Pancreas (tissue), 10 donors: Measurements from ENCODE around the gene HOXA1. TPM values are rescaled to one million over a fixed set of nuclear protein-coding genes. Genes with fewer than 3 reads are reported as not detected.

Source experiments
- ATAC-seq, 4 donors: fragments of 200-7000 bp; cut with Tn5 transposase; one replicate each; pipeline versions ENCODE4 v1.8.0 to v1.9.1; 2020; ENCODE audit warnings: mild to moderate bottlenecking in 4 of 4, moderate library complexity in 4 of 4
- DNase-seq, 6 donors: peaks; one replicate each; pipeline ENCODE4 v3.0.0-alpha.2; 2020
- FAIRE-seq: peaks from 2 replicates; lab custom pipeline; 2012; peaks lifted over from hg19 to GRCh38; lab: Jason Lieb, UNC
- H3K27ac ChIP-seq, 4 donors: fragments of 200-600 bp; sonication (generic); 1 replicate in 3 of 4; 2 replicates in 1 of 4; pipeline versions ENCODE4 v1.5.0 to v1.8.0; 2020
- H3K27me3 ChIP-seq, 4 donors: fragments of 200-600 bp; one replicate each; pipeline ENCODE4 v1.8.0; 2021
- H3K36me3 ChIP-seq, 3 donors: fragments of 200-600 bp; sonication (generic) in 1 of 3; one replicate each; pipeline versions ENCODE4 v1.5.0 to v1.8.0; 2020 to 2021
- H3K4me1 ChIP-seq, 3 donors: fragments of 200-600 bp; one replicate each; pipeline ENCODE4 v1.8.0; 2021
- H3K4me3 ChIP-seq, 4 donors: fragments of 200-600 bp; sonication (generic) in 2 of 4; one replicate each; pipeline versions ENCODE4 v1.5.0 to v1.8.0; 2020 to 2021
- H3K9me3 ChIP-seq, 4 donors: fragments of 200-600 bp; one replicate each; pipeline ENCODE4 v1.8.0; 2021
- WGBS, 2 donors: extraction: QIAGEN DNeasy Blood & Tissue Kit; methylation state at CpG; one replicate each; pipeline ENCODE4 v1.1.7; 2013; 5-methylcytosine and 5-hydroxymethylcytosine counted together
- intact Hi-C, 3 donors: fragments of 100-400 bp; cut with DNase I; formaldehyde crosslinking; loops; one replicate each; pipeline versions ENCODE4 v1.11.1 to v1.14.2; 2022
- polyA plus RNA-seq, 2 donors: library from polyadenylated mRNA; stranded (reverse); fragments of 200-250 nt; gene quantifications; one replicate each; pipeline ENCODE4 v1.2.3, GENCODE V29; 2013
- total RNA-seq, 6 donors: library from RNA; stranded (reverse); fragmentation: NEBNext Ultra II Directional in 4 of 6; extraction: Animal tissue kit (Norgen Biotek cat#: 25700) in 4 of 6; gene quantifications; one replicate each; pipeline versions ENCODE4 v1.2.1 to v1.2.4, GENCODE V29; 2021 to 2023
- TF ChIP-seq, protein P1 (sequence below), 4 donors: fragments of 200-600 bp; sonication (generic) in 3 of 4; IDR thresholded peaks; one replicate each; pipeline versions ENCODE4 v1.5.0 to v1.8.0; 2021; ENCODE audit warnings: antibody characterized with exemption in 4 of 4
- donor health status: healthy with polysubstance abuse.
- donor health status: DM: no; HTN: no; CAD: no; lungs with moderate emphysema.
- donor health status: DM: no; HTN: no; CAD: no.
- donor health status: control.
- donor health status: control.
- donor health status: Bipolar disorder and iron deficiency.
- donor health status: DM: yes; HTN: yes; CAD: no.
- donor health status: DM: no; HTN: no; CAD: no.
- donor health status: DM: no; HTN: no; CAD: no.
- donor health status: DM: yes; HTN: yes; CAD: no.

HOXA1 gene
- total and polyA plus RNA-seq, 8 donors: 0.05 to 0.16 (median 0.12) TPM; not detected in 5

DNA sequence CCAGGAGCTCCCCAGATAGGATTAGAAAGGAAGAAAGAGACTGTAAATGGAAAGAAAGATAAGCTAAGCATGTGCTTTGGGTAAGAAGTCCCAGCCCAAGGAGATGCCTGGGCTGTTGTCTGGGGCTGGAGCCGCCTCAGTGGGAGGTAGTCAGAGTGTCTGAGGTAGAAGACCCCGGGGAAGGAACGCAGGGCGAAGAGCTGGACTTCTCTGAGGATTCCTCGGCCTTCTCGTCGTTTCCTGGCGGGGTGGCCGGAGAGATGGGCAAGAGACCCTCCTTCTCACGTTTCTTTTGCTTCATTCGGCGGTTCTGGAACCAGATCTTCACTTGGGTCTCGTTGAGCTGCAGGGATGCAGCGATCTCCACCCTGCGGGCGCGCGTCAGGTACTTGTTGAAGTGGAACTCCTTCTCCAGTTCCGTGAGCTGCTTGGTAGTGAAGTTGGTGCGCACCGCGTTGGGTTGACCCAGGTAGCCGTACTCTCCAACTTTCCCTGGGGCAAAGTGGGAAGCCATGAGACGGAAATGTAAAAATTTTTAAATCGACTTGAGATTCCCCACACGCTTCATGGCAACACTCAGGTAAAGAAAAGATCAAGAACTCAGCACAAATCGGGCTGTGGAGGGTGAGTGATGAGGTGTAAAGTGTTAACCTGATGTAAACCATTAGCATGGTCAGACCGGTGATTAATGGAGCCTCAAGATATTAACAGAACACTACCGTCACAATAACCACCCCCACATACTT is 1.3 kb downstream of the HOXA1 start:
- H3K4me3 ChIP-seq: no peak overlapping the region
- DNase-seq (no peak), FAIRE-seq (no peak), ATAC-seq (no peak)
- H3K4me1 ChIP-seq: peaks cover 0 to 3% (median 2%) of the 10 kb centered on the region in 3 donors
- peaks cover 0 to 65% (median 15%) of the 10 kb centered on the region in 4 donors for H3K27me3 ChIP-seq
- no peaks in the 10 kb centered on the region for H3K36me3 ChIP-seq
- intact Hi-C loops: no loop called here
- no peak overlapping the region for H3K27ac ChIP-seq
- no peaks in the 10 kb centered on the region for H3K9me3 ChIP-seq
- TF ChIP-seq, protein P1, sequence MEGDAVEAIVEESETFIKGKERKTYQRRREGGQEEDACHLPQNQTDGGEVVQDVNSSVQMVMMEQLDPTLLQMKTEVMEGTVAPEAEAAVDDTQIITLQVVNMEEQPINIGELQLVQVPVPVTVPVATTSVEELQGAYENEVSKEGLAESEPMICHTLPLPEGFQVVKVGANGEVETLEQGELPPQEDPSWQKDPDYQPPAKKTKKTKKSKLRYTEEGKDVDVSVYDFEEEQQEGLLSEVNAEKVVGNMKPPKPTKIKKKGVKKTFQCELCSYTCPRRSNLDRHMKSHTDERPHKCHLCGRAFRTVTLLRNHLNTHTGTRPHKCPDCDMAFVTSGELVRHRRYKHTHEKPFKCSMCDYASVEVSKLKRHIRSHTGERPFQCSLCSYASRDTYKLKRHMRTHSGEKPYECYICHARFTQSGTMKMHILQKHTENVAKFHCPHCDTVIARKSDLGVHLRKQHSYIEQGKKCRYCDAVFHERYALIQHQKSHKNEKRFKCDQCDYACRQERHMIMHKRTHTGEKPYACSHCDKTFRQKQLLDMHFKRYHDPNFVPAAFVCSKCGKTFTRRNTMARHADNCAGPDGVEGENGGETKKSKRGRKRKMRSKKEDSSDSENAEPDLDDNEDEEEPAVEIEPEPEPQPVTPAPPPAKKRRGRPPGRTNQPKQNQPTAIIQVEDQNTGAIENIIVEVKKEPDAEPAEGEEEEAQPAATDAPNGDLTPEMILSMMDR (IDR thresholded peaks at IDR 0.05): no peak
- WGBS, 2 donors: 23 to 25% methylated on average over 29 of the region's 29 CpGs

DNA sequence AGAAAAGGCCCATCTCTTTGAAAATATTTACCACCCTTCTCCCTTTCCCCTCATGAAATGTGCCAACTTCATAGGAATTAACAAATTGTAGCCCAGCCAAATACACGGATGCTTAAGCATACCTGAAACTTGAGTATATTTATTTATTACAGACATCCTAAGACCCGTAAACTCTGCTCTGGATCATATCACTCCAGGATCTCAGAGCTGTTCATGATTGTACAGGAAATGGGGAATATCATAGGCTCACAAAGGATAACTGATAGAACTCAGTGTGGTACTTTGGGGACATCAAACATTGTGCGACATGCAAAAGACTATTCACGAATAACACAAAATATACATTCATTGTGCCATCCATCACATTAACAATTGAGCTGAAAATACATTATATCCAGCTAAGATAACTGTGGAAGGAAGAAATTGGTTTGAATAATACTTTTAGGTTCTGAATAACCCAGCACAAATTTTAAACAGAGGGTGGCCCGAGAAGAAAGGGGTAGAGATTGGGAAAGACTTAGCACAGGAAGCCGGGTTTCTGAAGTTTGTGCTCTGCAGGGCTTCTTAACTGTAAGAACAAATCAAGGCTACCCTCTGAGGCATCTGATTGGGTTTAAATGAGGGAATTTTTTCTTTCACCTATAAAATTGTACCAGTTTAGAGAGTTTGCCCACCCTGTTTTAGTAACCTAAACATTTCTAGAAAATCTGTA is 2.5 kb downstream of the HOXA1 start:
- peaks cover 0 to 69% (median 13%) of the 10 kb centered on the region in 4 donors for H3K27me3 ChIP-seq
- intact Hi-C loops: no loop called here
- H3K9me3 ChIP-seq: no peaks in the 10 kb centered on the region
- TF ChIP-seq, protein P1 (IDR thresholded peaks at IDR 0.05): no peak
- WGBS, 2 donors: 48 to 57% methylated on average over 6 of the region's 6 CpGs
- no peaks in the 10 kb centered on the region for H3K36me3 ChIP-seq
- FAIRE-seq (no peak), DNase-seq (no peak), ATAC-seq (no peak)
- no peaks in the 10 kb centered on the region for H3K4me1 ChIP-seq
- H3K4me3 ChIP-seq: no peak overlapping the region
- H3K27ac ChIP-seq: no peak overlapping the region

DNA sequence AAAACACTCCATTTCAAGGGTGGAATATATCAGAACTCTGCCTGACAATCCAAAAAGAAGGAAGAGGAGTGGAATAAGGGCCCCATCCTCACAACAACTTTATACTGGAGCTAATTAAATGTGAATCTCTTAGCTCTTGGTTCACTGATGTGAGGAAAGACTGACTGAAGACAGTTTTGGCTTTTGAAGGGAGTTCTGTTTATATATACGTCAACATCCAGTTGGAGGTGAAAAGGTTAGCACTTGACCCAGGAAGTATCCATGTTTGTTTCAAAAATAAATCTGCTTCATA is 3.0 kb downstream of the HOXA1 start:
- WGBS, 2 donors: 71 to 77% methylated on average over 1 of the region's 1 CpG
- TF ChIP-seq, protein P1 (IDR thresholded peaks at IDR 0.05): no peak
- Histone ChIP-seq H3K4me1 (no peaks in the 10 kb centered on the region), H3K27me3 (peaks cover 0 to 65% (median 10%) of the 10 kb centered on the region in 4 donors), H3K9me3 (no peaks in the 10 kb centered on the region), H3K36me3 (no peaks in the 10 kb centered on the region), H3K27ac (no peak overlapping the region), H3K4me3 (no peak overlapping the region)
- ATAC-seq: no peak
- FAIRE-seq: no peak
- DNase-seq: no peak
- intact Hi-C loops: no loop called here

DNA sequence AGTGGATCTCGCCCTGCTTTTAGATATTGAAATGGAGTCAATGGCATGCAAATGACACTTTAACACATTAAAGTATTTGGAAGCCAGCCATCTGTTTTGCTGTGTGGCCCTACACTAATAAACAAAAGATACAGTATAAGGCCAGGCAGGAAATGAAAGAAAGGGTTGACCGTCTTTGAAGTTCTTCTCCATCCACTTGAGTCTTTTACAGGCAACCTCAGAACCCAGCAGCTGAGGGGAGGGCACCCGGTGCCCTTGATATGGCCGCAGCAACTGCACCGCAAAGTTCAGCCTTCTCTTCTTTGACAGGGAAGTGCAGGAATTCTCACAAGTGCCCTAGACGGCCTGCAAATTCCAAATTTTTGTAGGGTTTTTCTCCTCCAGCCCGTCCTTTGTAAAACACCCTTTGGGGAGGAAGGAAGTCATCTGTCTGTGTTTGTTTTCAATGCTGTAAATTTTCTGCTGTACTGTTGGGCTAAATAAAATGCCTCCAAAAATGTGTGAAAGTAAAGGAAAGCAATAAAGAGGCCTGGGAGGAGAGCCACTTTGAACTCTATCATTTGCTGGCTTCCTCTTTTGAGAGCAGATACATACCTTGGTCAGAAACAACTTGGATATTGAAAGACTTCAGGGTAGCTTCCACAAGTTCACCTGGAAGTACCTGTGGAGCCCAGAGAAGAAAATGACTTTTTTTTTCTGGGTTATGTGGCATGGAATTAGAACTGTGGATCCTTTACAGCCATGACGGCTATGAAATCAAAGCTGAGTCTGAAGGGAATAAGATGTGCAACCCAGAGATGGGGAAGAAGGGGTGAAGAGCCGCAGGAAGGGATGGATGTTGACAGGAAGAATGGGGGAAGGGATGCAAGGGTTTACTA is 3.6 kb downstream of the HOXA1 start:
- DNase-seq: no peak
- no peak for ATAC-seq
- intact Hi-C loops: no loop called here
- Histone ChIP-seq H3K4me1 (no peaks in the 10 kb centered on the region), H3K4me3 (no peak overlapping the region), H3K27me3 (peaks cover 0 to 65% (median 12%) of the 10 kb centered on the region in 4 donors), H3K36me3 (no peaks in the 10 kb centered on the region), H3K9me3 (no peaks in the 10 kb centered on the region), H3K27ac (no peak overlapping the region)
- TF ChIP-seq, protein P1 (IDR thresholded peaks at IDR 0.05): no peak
- 36 to 42% methylated on average over 9 of the region's 9 CpGs for WGBS, 2 donors
- no peak for FAIRE-seq
